ENCODE measurements around the gene MYO1D.
"Not testable (repeated sequence)": the region's sequence is repeated elsewhere in the genome, so short reads cannot be mapped to it uniquely, and the experiment has no call there.

MYO1D gene

GRCh38 chr17:32658470-32659418 lies 218.2 kb downstream of the MYO1D start:
- no peak for DNase-seq

GRCh38 chr17:32656886-32657285 lies 220.0 kb downstream of the MYO1D start:
- no peak for DNase-seq

- DNase-seq = peak; percentile 15 to 24
These were observed 222.6 kb downstream of the MYO1D start for GRCh38 chr17:32654324-32654723.

GRCh38 chr17:32651084-32651483 lies 225.8 kb downstream of the MYO1D start:
- no peak for DNase-seq

GRCh38 chr17:32648450-32648849 lies 228.5 kb downstream of the MYO1D start:
- no peak for DNase-seq

- no peak for DNase-seq
These were observed 230.0 kb downstream of the MYO1D start for GRCh38 chr17:32646941-32647340.

GRCh38 chr17:32641514-32641913 lies 235.4 kb downstream of the MYO1D start:
- DNase-seq = not testable (repeated sequence)

- DNase-seq = no peak
These were observed 240.2 kb downstream of the MYO1D start for GRCh38 chr17:32636598-32637218.

- no peak for DNase-seq
These were observed 242.8 kb downstream of the MYO1D start for GRCh38 chr17:32634167-32634566.

- DNase-seq = no peak
These were observed 245.4 kb downstream of the MYO1D start for GRCh38 chr17:32631341-32632096.

GRCh38 chr17:32629563-32630190 lies 247.2 kb downstream of the MYO1D start:
- no peak for DNase-seq

- DNase-seq = no peak
These were observed 248.5 kb downstream of the MYO1D start for GRCh38 chr17:32628271-32629044.

- DNase-seq = no peak
These were observed 249.5 kb downstream of the MYO1D start for GRCh38 chr17:32627239-32627996.

- no peak for DNase-seq
These were observed 250.5 kb downstream of the MYO1D start for GRCh38 chr17:32626379-32626791.

- no peak for DNase-seq
These were observed 251.0 kb downstream of the MYO1D start for GRCh38 chr17:32625971-32626370.

GRCh38 chr17:32623196-32623595 lies 253.7 kb downstream of the MYO1D start:
- no peak for DNase-seq

- no peak for DNase-seq
These were observed 254.4 kb downstream of the MYO1D start for GRCh38 chr17:32622540-32622939.

GRCh38 chr17:32621612-32622312 lies 255.2 kb downstream of the MYO1D start:
- no peak for DNase-seq

- no peak for DNase-seq
These were observed 261.6 kb downstream of the MYO1D start for GRCh38 chr17:32615326-32615725.

- no peak for DNase-seq
These were observed 266.0 kb downstream of the MYO1D start for GRCh38 chr17:32610943-32611342.
